Panc1 (cell line): ENCODE results near the gene PBX2.
A peak's percentile ranks its signal among the peaks of the same experiment; 100 is the strongest.

Experiments
- CTCF ChIP-seq: fragments of 450-650 bp; IDR thresholded peaks from 2 replicates; pipeline ENCODE4 v1.5.1; 2017; ENCODE audit warnings: mild to moderate bottlenecking
- POLR2AphosphoS5 ChIP-seq: IDR thresholded peaks from 2 replicates; pipeline ENCODE4 v1.6.1; 2012; ENCODE audit warnings: mild to moderate bottlenecking, low read depth, low read length, moderate library complexity
- REST ChIP-seq, 2 experiments: IDR thresholded peaks; 2 replicates each; pipeline ENCODE4 v1.6.1; 2011 to 2012; ENCODE audit warnings: low read depth in 2 of 2, control low read depth in 1 of 2, low read length in 1 of 2, mild to moderate bottlenecking in 1 of 2, moderate library complexity in 1 of 2; ENCODE audit not compliant: insufficient read depth in 1 of 2
- SIN3A ChIP-seq: IDR thresholded peaks from 2 replicates; pipeline ENCODE4 v1.6.1; 2012; ENCODE audit warnings: low read depth, mild to moderate bottlenecking, low read length, moderate library complexity, borderline replicate concordance; ENCODE audit not compliant: insufficient read depth
- TCF7L2 ChIP-seq: IDR thresholded peaks from 2 replicates; pipeline ENCODE4 v1.6.1; 2011; ENCODE audit warnings: mild to moderate bottlenecking, low read depth, low read length, inconsistent platforms

- TF ChIP-seq POLR2AphosphoS5, result no peak
- TF ChIP-seq CTCF, result no peak
- TF ChIP-seq REST (IDR thresholded peaks at IDR 0.05; ENCODE audit: insufficient read depth in 1 of 2, low read depth in 2 of 2, low read length in 1 of 2), result no peak
- peak; percentile 40; the same call in 1 of the 2 replicates for TF ChIP-seq TCF7L2
- TF ChIP-seq SIN3A, result no peak
Measured at GRCh38 chr6:32203426-32204267, 13.6 kb upstream of the PBX2 start.
